Rectal smooth muscle tissue (tissue), 1 donor: Measurements from ENCODE around the gene SYPL2.
"Not testable (repeated sequence)": the region's sequence is repeated elsewhere in the genome, so short reads cannot be mapped to it uniquely, and the experiment has no call there.

ENCODE experiments used
- H3K27ac ChIP-seq: one replicate; pipeline ENCODE4 v1.7.0; 2013; ENCODE audit warnings: low read depth, low read length, inconsistent platforms
- H3K27me3 ChIP-seq: one replicate; pipeline ENCODE4 v1.7.0; 2013; ENCODE audit warnings: low read length; ENCODE audit not compliant: control insufficient read depth, insufficient read depth
- H3K36me3 ChIP-seq: one replicate; pipeline ENCODE4 v1.7.0; 2013; ENCODE audit warnings: low read length; ENCODE audit not compliant: control insufficient read depth, insufficient read depth
- H3K4me1 ChIP-seq: one replicate; pipeline ENCODE4 v1.7.0; 2013; ENCODE audit warnings: low read length; ENCODE audit not compliant: control insufficient read depth, insufficient read depth
- H3K4me3 ChIP-seq: one replicate; pipeline ENCODE4 v1.7.0; 2013; ENCODE audit warnings: low read length
- H3K9ac ChIP-seq: one replicate; pipeline ENCODE4 v1.7.0; 2013; ENCODE audit warnings: low read length

SYPL2 gene

DNA sequence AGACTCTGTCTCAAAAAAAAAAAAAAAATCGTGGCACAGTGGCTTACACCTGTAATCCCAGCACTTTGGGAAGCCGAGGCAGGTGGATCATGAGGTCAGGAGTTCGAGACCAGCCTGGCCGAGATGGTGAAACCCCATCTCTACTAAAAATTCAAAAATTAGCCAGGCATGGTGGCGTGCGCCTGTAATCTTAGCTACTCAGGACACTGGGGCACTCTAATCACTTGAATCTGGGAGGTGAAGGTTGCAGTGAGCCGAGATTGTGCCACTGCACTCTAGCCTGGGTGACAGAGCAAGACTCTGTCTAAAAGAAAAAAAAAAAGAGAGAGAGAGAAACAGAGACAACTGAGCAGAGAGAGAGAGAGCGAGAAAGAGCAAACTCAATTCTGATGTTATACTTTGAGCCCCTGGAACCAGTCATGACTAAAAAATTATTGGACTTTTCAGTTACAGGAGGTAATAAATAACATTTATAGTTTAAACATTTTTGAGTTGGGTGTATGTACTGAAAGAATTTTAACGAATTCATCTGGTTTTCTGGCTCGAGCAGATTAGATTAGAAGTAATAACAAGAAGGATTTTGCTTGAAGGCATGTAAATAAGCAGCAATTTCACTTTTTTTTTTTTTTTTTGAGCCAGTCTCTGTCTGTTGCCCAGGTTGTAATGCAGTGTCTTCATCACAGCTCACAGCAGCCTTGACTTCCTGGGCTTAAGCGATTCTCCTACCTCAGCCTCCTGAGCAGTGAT, 20.2 kb upstream of the SYPL2 start:
- not testable (repeated sequence) for H3K27me3 ChIP-seq, H3K4me3 ChIP-seq, H3K4me1 ChIP-seq, H3K9ac ChIP-seq, H3K36me3 ChIP-seq, H3K27ac ChIP-seq

DNA sequence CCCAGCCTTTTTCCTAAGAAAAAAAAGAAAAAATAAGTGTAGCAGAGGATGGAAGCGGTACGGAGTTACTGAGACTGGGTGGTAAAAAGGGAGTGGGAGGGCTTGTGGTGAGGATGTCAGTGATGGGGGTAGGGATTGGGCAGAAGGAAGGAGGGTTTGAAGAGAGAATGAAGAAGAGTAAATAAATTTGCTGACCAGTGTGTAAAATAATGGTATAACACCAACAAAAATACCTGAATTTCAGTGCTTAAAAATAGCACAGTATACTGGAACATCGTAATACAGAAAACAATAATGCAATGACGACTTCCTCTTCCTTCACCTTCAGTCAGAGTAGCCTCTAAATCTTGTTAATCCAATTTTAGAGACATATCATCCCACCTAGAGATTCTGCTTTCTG, 18.8 kb upstream of the SYPL2 start:
- H3K27ac ChIP-seq: no peak overlapping the region
- H3K4me1 ChIP-seq: no peaks in the 10 kb centered on the region
- H3K4me3 ChIP-seq: no peak overlapping the region
- no peaks in the 10 kb centered on the region for H3K27me3 ChIP-seq
- H3K9ac ChIP-seq: no peak overlapping the region
- no peaks in the 10 kb centered on the region for H3K36me3 ChIP-seq

DNA sequence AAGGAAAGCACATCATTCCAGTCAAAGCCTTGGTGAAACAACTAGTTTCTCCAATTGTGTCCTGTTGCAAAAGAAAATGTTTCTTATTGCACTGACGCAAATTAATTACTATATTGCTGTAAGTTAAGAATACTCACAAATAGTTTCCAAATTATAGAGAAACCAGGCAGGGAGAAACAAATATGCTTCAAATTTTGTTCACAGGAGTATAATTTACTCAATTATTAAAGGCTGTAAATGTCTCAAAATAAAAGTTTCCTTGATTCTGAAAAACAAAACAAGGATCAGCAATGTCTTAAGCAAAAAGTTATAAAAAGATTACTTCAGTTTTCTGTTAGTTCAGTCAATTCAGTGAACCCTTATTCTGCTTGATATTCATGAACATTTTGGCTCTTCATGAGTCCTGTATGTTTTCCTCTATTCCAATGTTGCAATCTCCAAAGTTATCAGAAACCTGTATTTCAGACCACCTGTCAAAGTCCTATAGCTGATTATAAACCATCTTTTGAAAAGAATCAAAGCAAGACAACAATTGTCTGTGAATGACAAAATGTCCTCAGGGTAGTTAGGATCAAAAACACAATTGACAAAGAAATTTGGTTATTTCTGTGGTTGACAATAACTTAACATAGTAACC, 11.7 kb upstream of the SYPL2 start:
- no peaks in the 10 kb centered on the region for H3K36me3 ChIP-seq
- H3K27me3 ChIP-seq: no peaks in the 10 kb centered on the region
- H3K27ac ChIP-seq: no peak overlapping the region
- H3K4me1 ChIP-seq: no peaks in the 10 kb centered on the region
- H3K9ac ChIP-seq: no peak overlapping the region
- no peak overlapping the region for H3K4me3 ChIP-seq

GRCh38 chr1:109457819-109458218, 8.5 kb upstream of the SYPL2 start:
- H3K27me3 ChIP-seq: no peaks in the 10 kb centered on the region
- H3K4me1 ChIP-seq: no peaks in the 10 kb centered on the region
- H3K9ac ChIP-seq: no peak overlapping the region
- no peaks in the 10 kb centered on the region for H3K36me3 ChIP-seq
- no peak overlapping the region for H3K4me3 ChIP-seq
- no peak overlapping the region for H3K27ac ChIP-seq

DNA sequence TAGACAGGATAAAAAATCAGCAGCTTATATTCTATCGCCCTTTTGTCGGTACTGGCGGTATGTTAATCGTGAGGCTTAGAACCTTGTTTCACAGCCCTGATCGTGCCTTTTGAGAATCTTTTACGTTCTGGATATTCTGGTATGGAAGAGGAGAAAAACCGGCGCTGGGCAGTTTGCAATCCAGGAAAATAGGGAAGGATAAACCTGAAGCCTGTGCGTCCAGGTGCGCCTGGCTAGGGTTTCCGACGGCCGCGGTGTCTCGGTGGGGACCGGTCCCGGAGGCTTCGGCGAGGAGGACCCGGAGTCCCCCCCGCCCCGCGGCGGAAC, 258 bp upstream of the SYPL2 start:
- H3K4me1 ChIP-seq: peaks cover 2% of the 10 kb centered on the region
- peak overlapping the region; percentile 72 for H3K4me3 ChIP-seq
- no peak overlapping the region for H3K9ac ChIP-seq
- H3K27me3 ChIP-seq: peaks cover 2% of the 10 kb centered on the region
- H3K36me3 ChIP-seq: no peaks in the 10 kb centered on the region
- H3K27ac ChIP-seq: peak overlapping the region; percentile 80

- Histone ChIP-seq H3K9ac (no peak overlapping the region), H3K4me1 (peaks cover 2% of the 10 kb centered on the region), H3K36me3 (no peaks in the 10 kb centered on the region), H3K27me3 (peaks cover 2% of the 10 kb centered on the region), H3K4me3 (peak overlapping the region; percentile 30), H3K27ac (peak overlapping the region; percentile 41)
Measured at GRCh38 chr1:109467301-109467777, 993 bp downstream of the SYPL2 start.

DNA sequence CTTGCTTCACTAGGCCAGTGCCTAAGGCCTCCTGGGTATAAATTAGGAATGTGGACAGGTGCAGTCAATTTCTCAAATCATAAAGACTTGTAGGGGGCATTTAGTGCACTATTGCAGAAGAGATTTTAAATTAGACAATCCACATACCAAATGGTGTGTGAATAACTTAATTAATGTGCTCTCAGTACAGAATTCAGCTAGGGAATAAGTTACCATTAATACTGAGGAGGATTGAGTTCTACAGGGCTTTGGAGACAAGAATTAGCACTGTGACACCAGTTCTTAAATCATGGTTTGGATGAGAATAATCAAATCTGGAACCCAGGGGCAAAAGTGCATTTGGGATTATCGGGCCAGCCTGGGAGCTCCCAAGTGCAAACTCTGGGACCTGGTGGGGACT, 1.7 kb downstream of the SYPL2 start:
- Histone ChIP-seq H3K9ac (no peak overlapping the region), H3K27me3 (peaks cover 2% of the 10 kb centered on the region), H3K4me1 (peaks cover 2% of the 10 kb centered on the region), H3K36me3 (no peaks in the 10 kb centered on the region), H3K27ac (no peak overlapping the region), H3K4me3 (no peak overlapping the region)

DNA sequence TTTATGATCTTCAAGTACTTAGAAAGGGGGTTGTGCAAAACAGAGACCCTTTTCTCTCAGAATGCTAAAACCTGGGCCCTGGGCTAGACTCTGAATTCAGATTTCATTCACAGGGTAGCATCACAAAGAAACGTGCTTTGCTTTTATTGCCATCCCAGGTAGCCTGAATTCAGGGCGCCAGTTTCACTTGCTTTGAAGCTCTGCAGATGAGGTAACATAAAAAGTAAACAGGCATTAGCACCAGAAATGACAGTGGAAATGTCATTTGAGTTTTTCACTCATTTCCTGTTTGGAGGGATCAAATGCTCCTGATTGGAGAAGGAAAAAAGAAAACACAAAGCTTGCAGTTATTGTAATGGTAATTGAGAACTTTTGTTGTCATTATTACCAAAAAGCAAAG, 2.6 kb downstream of the SYPL2 start:
- H3K27ac ChIP-seq: no peak overlapping the region
- H3K36me3 ChIP-seq: no peaks in the 10 kb centered on the region
- H3K4me3 ChIP-seq: no peak overlapping the region
- H3K27me3 ChIP-seq: peaks cover 2% of the 10 kb centered on the region
- peaks cover 2% of the 10 kb centered on the region for H3K4me1 ChIP-seq
- H3K9ac ChIP-seq: no peak overlapping the region

- H3K27ac ChIP-seq: no peak overlapping the region
- peaks cover 2% of the 10 kb centered on the region for H3K4me1 ChIP-seq
- H3K27me3 ChIP-seq: peaks cover 2% of the 10 kb centered on the region
- no peak overlapping the region for H3K9ac ChIP-seq
- H3K36me3 ChIP-seq: no peaks in the 10 kb centered on the region
- no peak overlapping the region for H3K4me3 ChIP-seq
Measured at GRCh38 chr1:109470245-109470644, 3.9 kb downstream of the SYPL2 start.

DNA sequence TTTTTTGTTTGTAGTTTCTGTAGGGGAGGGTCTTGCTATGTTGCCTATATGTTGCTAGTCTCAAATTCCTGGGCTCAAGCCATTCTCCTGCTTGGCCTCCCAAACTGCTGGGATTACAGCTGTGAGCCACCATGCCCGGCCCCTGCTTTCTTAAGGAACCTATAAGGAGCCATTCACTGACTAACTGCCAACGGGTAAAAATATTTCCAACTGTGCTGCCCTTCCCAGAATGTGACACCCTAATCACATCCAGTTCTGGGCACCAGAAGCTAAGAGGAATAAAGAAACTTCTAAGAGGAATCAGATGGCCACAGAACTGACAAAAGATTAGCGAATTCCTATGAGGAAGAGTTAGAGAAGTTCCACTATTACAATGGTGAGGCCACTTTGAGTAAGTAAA, 6.4 kb downstream of the SYPL2 start:
- Histone ChIP-seq H3K27me3 (no peaks in the 10 kb centered on the region), H3K4me1 (no peaks in the 10 kb centered on the region), H3K36me3 (no peaks in the 10 kb centered on the region), H3K9ac (no peak overlapping the region), H3K27ac (no peak overlapping the region), H3K4me3 (no peak overlapping the region)

- H3K9ac ChIP-seq, H3K4me1 ChIP-seq, H3K27me3 ChIP-seq, H3K4me3 ChIP-seq, H3K27ac ChIP-seq, H3K36me3 ChIP-seq: not testable (repeated sequence)
Measured at GRCh38 chr1:109473284-109474057, 7.1 kb downstream of the SYPL2 start.

GRCh38 chr1:109474697-109475096, 8.4 kb downstream of the SYPL2 start:
- Histone ChIP-seq H3K4me3 (no peak overlapping the region), H3K36me3 (no peaks in the 10 kb centered on the region), H3K27me3 (no peaks in the 10 kb centered on the region), H3K9ac (no peak overlapping the region), H3K27ac (no peak overlapping the region), H3K4me1 (no peaks in the 10 kb centered on the region)
